ENCODE measurements around the gene CNGA1. TPM values are rescaled to one million over a fixed set of nuclear protein-coding genes. Genes with fewer than 3 reads are reported as not detected.

The CNGA1 gene
- total RNA-seq, 1 experiment from 2014 or later: 1.0 TPM

DNA sequence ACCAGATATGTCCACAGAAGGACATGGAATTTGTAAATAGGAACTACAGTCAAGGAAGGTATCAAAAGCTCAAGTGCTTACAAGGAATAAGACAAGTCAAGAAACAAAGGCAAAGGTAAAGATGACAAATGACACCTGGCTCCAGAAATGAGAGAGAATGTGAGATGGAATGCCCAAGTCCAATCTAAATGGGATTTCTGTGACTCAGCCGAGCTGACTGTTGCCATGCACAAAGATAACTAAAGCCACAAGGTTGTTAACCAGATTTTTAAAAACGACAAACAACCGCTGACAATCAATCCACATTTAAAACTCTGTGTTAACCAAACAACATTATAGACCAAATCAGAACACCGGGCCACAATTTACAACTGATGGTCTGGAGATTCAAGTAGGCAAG lies 103.2 kb downstream of the CNGA1 start:
- H3K79me2 ChIP-seq (ENCODE audit: insufficient read depth, low read length): peaks cover 4% of the 10 kb centered on the region; the same call in 1 of the 2 replicates
- peaks cover 22 to 24% of the 10 kb centered on the region in 2 experiments for H3K4me1 Mint-ChIP-seq
- H3K23ac ChIP-seq (ENCODE audit: insufficient read length, low read depth, low read length): no peak overlapping the region
- H2BK20ac ChIP-seq (ENCODE audit: low read depth, low read length, poor library complexity, severe bottlenecking): no peak overlapping the region
- H3K18ac ChIP-seq (ENCODE audit: insufficient read length, low read depth, low read length): no peak overlapping the region
- H2BK5ac ChIP-seq (ENCODE audit: insufficient read length, low read length): no peak overlapping the region
- WGBS (ENCODE audit: extremely low coverage, insufficient read length, low lambda C conversion rate): no CpG with 5 or more reads among the region's 4 CpGs
- H2BK15ac ChIP-seq (ENCODE audit: low read depth, low read length): no peak overlapping the region
- H3T11ph ChIP-seq (ENCODE audit: low read length): peak overlapping the region; percentile 8
- no peak overlapping the region for H3K56ac ChIP-seq (ENCODE audit: insufficient read length, low read depth, low read length)
- H3K36me3 Mint-ChIP-seq (ENCODE audit: insufficient read depth in 1 of 3, low read depth in 3 of 3): peaks cover 20 to 47% (median 43%) of the 10 kb centered on the region in 3 experiments; a peak in 6 of 7 replicates
- H3K79me1 ChIP-seq (ENCODE audit: insufficient read depth, low read depth, low read length, poor library complexity, severe bottlenecking): no peaks in the 10 kb centered on the region
- peaks cover 7 to 9% of the 10 kb centered on the region in 2 experiments for H3K9me3 Mint-ChIP-seq
- H4K91ac ChIP-seq (ENCODE audit: insufficient read length, low read depth, low read length): no peak overlapping the region
- peak overlapping the region; percentile 93 to 98 for H3K4me3 Mint-ChIP-seq
- no peak overlapping the region for H3K27ac ChIP-seq (ENCODE audit: insufficient read length, low read depth, low read length)
- no peak overlapping the region for H2BK120ac ChIP-seq (ENCODE audit: low read depth, low read length, poor library complexity, severe bottlenecking)
- peak overlapping the region; percentile 78 to 99 (median 97) for H3K27ac Mint-ChIP-seq
- H3K14ac ChIP-seq (ENCODE audit: insufficient read depth, low read length): no peak overlapping the region
- no peak overlapping the region for H4K5ac ChIP-seq (ENCODE audit: insufficient read length, low read depth, low read length)
- no peaks in the 10 kb centered on the region for H3K27me3 ChIP-seq (ENCODE audit: insufficient read depth, low read length)
- no peak overlapping the region for H2BK12ac ChIP-seq (ENCODE audit: insufficient read length, low read depth, low read length)
- H3K23me2 ChIP-seq (ENCODE audit: insufficient read length, low read depth, low read length, poor library complexity, severe bottlenecking): no peaks in the 10 kb centered on the region
- H3K27me3 Mint-ChIP-seq (ENCODE audit: low read depth): no peaks in the 10 kb centered on the region; the same call in 1 of the 2 replicates
- H3K4ac ChIP-seq (ENCODE audit: low read depth, low read length): no peak overlapping the region; the same call in 1 of the 2 replicates
- no peaks in the 10 kb centered on the region for H4K20me1 ChIP-seq (ENCODE audit: control insufficient read depth, insufficient read depth, insufficient read length)
- no peaks in the 10 kb centered on the region for H3K4me1 ChIP-seq (ENCODE audit: insufficient read depth, low read length)
- no peaks in the 10 kb centered on the region for H3K9me3 ChIP-seq (ENCODE audit: control insufficient read depth, low read depth, low read length)
- H3K9ac ChIP-seq (ENCODE audit: extremely low read depth, insufficient read length, low read length): peak overlapping the region; percentile 49
- peak overlapping the region; percentile 94 for H3K4me2 ChIP-seq (ENCODE audit: insufficient read depth, insufficient read length, low read length)
- TF ChIP-seq CTCF (conservative IDR thresholded peaks at IDR 0.05): no peak
- H4K8ac ChIP-seq (replicated peaks; ENCODE audit: insufficient read length, low read depth, low read length): no peak overlapping the region
- no peak for DNase-seq
- no peak overlapping the region for H2AFZ ChIP-seq (ENCODE audit: low read length)
- no peak overlapping the region for H2AK5ac ChIP-seq (ENCODE audit: insufficient read length, low read length)
